GM18867 (cell line): ENCODE data around the gene FBXO40.
A peak's percentile ranks its signal among the peaks of the same experiment; 100 is the strongest.

Experiments used
- ATAC-seq: cut with Tn5 transposase; IDR thresholded peaks from one replicate; pipeline ENCODE4 v1.9.1; 2021; ENCODE audit warnings: mild to moderate bottlenecking, moderate library complexity; ENCODE audit not compliant: unreplicated experiment

The FBXO40 gene

GRCh38 chr3:121660356-121661171 lies 67.4 kb downstream of the FBXO40 start, which contains the start of gene HCLS1:
Gene HCLS1 (minus strand): TSS chr3:121660903. CDS start chr3:121658347, 2,556 bp downstream.
- ATAC-seq = peak; percentile 86

- no peak for ATAC-seq
Observed at GRCh38 chr3:121661376-121661775, 68.2 kb downstream of the FBXO40 start.

GRCh38 chr3:121662742-121663141 lies 69.6 kb downstream of the FBXO40 start:
- ATAC-seq = no peak

GRCh38 chr3:121663171-121663847 lies 70.1 kb downstream of the FBXO40 start:
- ATAC-seq = no peak

GRCh38 chr3:121665488-121665887 lies 72.3 kb downstream of the FBXO40 start:
- ATAC-seq = no peak

GRCh38 chr3:121667333-121667732 lies 74.2 kb downstream of the FBXO40 start:
- ATAC-seq = no peak

GRCh38 chr3:121670676-121671075 lies 77.5 kb downstream of the FBXO40 start:
- no peak for ATAC-seq

- ATAC-seq = no peak
Observed at GRCh38 chr3:121677141-121677540, 84.0 kb downstream of the FBXO40 start.
